ENCODE measurements around the gene ISYNA1. TPM values are rescaled to one million over a fixed set of nuclear protein-coding genes. Genes with fewer than 3 reads are reported as not detected.

The ISYNA1 gene
- total and polyA plus RNA-seq, 2 experiments from 2014 or later, result 191 to 208 TPM

DNA sequence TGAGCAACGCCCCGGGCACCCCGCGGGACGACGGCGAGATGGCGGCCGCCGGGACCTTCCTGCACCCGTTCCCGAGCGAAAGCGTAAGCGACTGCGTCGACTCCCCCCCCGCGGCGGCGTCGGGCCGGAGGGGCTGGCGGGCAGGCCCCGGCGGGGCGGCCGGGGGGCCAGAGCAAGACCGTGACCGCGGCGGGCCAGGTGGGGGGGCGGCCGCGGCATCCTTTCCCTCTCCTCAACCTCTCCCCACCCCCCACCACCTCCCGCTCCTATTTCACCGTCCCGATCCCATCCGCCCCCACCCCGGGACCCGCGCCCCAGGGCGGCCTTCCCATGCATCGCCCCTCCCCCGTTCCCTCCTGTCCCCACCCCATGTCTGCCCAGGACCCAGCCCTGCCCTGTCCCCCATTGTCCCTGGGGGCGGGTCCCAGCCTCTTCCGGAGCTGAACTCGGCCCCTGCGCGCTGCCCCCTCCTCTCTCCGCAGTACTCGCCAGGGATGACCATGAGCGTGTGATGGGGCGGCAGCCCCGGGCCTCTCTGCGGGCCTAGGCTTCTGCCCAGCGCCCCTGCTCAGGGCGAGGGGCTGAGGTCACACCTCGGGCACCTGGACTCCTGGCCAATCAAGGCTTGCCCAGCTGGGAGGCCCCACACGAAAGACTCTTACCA, 4.1 kb downstream of the ISYNA1 start:
- Histone ChIP-seq H3K36me3 (ENCODE audit: insufficient read depth) (no peaks in the 10 kb centered on the region), H3K9me2 (ENCODE audit: insufficient read depth) (no peaks in the 10 kb centered on the region), H3K4me3 (peak overlapping the region; percentile 66), H3K4me2 (peak overlapping the region; percentile 83), H3K27me3 (ENCODE audit: insufficient read depth) (no peaks in the 10 kb centered on the region), H3K27ac (ENCODE audit: low read depth) (no peak overlapping the region), H3K4me1 (ENCODE audit: insufficient read depth) (peaks cover 42% of the 10 kb centered on the region), H3K79me2 (replicated peaks; ENCODE audit: insufficient read depth) (no peaks in the 10 kb centered on the region), H2AFZ (no peak overlapping the region), H3F3A (replicated peaks; ENCODE audit: low read depth) (peaks cover 20% of the 10 kb centered on the region; the same call in 1 of the 2 replicates), H4K20me1 (replicated peaks; ENCODE audit: insufficient read depth) (peaks cover 3% of the 10 kb centered on the region)
- ATAC-seq (peak; percentile 4), DNase-seq (ENCODE audit: low spot score) (peak; percentile 85)
- peaks cover 30% of the 10 kb centered on the region for H3K27me3 Mint-ChIP-seq (ENCODE audit: insufficient read depth, low read depth, poor library complexity)
- peaks cover 24% of the 10 kb centered on the region for H3K4me1 Mint-ChIP-seq
- TF ChIP-seq, protein P1, sequence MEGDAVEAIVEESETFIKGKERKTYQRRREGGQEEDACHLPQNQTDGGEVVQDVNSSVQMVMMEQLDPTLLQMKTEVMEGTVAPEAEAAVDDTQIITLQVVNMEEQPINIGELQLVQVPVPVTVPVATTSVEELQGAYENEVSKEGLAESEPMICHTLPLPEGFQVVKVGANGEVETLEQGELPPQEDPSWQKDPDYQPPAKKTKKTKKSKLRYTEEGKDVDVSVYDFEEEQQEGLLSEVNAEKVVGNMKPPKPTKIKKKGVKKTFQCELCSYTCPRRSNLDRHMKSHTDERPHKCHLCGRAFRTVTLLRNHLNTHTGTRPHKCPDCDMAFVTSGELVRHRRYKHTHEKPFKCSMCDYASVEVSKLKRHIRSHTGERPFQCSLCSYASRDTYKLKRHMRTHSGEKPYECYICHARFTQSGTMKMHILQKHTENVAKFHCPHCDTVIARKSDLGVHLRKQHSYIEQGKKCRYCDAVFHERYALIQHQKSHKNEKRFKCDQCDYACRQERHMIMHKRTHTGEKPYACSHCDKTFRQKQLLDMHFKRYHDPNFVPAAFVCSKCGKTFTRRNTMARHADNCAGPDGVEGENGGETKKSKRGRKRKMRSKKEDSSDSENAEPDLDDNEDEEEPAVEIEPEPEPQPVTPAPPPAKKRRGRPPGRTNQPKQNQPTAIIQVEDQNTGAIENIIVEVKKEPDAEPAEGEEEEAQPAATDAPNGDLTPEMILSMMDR (conservative IDR thresholded peaks at IDR 0.05; ENCODE audit: low read depth in 2 of 2), result no peak
- TF ChIP-seq NANOG (IDR thresholded peaks at IDR 0.05; ENCODE audit: borderline replicate concordance), result no peak
- TF ChIP-seq, protein P2, sequence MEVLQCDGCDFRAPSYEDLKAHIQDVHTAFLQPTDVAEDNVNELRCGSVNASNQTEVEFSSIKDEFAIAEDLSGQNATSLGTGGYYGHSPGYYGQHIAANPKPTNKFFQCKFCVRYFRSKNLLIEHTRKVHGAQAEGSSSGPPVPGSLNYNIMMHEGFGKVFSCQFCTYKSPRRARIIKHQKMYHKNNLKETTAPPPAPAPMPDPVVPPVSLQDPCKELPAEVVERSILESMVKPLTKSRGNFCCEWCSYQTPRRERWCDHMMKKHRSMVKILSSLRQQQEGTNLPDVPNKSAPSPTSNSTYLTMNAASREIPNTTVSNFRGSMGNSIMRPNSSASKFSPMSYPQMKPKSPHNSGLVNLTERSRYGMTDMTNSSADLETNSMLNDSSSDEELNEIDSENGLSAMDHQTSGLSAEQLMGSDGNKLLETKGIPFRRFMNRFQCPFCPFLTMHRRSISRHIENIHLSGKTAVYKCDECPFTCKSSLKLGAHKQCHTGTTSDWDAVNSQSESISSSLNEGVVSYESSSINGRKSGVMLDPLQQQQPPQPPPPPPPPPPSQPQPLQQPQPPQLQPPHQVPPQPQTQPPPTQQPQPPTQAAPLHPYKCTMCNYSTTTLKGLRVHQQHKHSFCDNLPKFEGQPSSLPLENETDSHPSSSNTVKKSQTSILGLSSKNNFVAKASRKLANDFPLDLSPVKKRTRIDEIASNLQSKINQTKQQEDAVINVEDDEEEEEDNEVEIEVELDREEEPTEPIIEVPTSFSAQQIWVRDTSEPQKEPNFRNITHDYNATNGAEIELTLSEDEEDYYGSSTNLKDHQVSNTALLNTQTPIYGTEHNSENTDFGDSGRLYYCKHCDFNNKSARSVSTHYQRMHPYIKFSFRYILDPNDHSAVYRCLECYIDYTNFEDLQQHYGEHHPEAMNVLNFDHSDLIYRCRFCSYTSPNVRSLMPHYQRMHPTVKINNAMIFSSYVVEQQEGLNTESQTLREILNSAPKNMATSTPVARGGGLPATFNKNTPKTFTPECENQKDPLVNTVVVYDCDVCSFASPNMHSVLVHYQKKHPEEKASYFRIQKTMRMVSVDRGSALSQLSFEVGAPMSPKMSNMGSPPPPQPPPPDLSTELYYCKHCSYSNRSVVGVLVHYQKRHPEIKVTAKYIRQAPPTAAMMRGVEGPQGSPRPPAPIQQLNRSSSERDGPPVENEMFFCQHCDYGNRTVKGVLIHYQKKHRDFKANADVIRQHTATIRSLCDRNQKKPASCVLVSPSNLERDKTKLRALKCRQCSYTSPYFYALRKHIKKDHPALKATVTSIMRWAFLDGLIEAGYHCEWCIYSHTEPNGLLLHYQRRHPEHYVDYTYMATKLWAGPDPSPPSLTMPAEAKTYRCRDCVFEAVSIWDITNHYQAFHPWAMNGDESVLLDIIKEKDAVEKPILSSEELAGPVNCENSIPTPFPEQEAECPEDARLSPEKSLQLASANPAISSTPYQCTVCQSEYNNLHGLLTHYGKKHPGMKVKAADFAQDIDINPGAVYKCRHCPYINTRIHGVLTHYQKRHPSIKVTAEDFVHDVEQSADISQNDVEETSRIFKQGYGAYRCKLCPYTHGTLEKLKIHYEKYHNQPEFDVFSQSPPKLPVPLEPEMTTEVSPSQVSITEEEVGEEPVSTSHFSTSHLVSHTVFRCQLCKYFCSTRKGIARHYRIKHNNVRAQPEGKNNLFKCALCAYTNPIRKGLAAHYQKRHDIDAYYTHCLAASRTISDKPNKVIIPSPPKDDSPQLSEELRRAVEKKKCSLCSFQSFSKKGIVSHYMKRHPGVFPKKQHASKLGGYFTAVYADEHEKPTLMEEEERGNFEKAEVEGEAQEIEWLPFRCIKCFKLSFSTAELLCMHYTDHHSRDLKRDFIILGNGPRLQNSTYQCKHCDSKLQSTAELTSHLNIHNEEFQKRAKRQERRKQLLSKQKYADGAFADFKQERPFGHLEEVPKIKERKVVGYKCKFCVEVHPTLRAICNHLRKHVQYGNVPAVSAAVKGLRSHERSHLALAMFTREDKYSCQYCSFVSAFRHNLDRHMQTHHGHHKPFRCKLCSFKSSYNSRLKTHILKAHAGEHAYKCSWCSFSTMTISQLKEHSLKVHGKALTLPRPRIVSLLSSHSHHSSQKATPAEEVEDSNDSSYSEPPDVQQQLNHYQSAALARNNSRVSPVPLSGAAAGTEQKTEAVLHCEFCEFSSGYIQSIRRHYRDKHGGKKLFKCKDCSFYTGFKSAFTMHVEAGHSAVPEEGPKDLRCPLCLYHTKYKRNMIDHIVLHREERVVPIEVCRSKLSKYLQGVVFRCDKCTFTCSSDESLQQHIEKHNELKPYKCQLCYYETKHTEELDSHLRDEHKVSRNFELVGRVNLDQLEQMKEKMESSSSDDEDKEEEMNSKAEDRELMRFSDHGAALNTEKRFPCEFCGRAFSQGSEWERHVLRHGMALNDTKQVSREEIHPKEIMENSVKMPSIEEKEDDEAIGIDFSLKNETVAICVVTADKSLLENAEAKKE (CRISPR knock-in tag; IDR thresholded peaks at IDR 0.05), result no peak
- no peak for TF ChIP-seq EZH2 (IDR thresholded peaks at IDR 0.05; ENCODE audit: low read depth, unreplicated experiment)
- peak; percentile 84 for TF ChIP-seq POLR2AphosphoS5 (IDR thresholded peaks at IDR 0.05; ENCODE audit: low read depth)
- TF ChIP-seq, protein P3, sequence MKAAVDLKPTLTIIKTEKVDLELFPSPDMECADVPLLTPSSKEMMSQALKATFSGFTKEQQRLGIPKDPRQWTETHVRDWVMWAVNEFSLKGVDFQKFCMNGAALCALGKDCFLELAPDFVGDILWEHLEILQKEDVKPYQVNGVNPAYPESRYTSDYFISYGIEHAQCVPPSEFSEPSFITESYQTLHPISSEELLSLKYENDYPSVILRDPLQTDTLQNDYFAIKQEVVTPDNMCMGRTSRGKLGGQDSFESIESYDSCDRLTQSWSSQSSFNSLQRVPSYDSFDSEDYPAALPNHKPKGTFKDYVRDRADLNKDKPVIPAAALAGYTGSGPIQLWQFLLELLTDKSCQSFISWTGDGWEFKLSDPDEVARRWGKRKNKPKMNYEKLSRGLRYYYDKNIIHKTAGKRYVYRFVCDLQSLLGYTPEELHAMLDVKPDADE (IDR thresholded peaks at IDR 0.05), result no peak; the same call in 1 of the 2 replicates
- H3K9me3 Mint-ChIP-seq, result no peaks in the 10 kb centered on the region
- no peak overlapping the region for H3K27ac Mint-ChIP-seq
- peaks cover 18% of the 10 kb centered on the region for H3K36me3 Mint-ChIP-seq (ENCODE audit: low read depth)
- peak overlapping the region; percentile 66 for H3K4me3 Mint-ChIP-seq
